GM18505 (cell line): Measurements from ENCODE around the gene RGS9.
"Not testable (repeated sequence)": the region's sequence is repeated elsewhere in the genome, so short reads cannot be mapped to it uniquely, and the experiment has no call there.

Source experiments
- ATAC-seq: cut with Tn5 transposase; IDR thresholded peaks from one replicate; pipeline ENCODE4 v1.9.1; 2021; ENCODE audit not compliant: unreplicated experiment
- POLR2A ChIP-seq: IDR thresholded peaks from 4 replicates; pipeline ENCODE4 v1.6.1; 2011; ENCODE audit warnings: borderline replicate concordance; ENCODE audit not compliant: insufficient read depth, insufficient read length; ENCODE audit errors: extremely low read depth

Gene RGS9

DNA sequence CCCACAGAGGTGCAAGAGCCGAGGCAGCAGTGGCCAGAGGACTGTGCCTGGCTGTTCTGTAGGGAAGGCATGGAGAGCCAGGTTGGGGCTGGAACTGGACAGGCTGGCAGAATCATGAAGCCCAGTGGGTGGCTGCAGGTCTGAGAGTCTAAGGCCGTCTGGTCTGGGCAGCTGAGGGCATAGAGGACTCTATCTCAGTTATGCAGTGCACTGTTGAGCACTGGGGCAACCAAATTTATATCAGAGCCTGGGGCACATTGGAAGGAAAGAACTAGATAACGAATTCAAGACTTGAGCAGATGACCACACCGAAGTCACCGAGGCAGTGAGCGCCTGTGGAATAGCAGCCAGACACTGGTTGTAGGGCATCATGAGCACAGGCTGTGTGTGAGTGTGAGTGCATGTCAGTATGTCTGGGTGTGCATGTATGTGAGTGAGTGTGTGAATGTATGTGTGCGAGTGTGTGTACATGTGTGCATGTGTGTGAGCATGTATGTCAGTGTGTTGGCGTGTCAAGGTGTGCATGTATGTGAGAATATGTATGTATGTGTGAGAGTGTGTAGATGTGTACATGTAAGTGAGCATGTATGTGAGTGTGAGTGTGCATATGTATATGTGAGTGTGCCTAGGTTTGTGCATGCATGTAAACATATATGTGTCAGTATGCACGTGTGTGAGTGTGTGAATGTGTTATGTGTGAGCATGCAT lies 37.0 kb downstream of the RGS9 start:
- no peak for TF ChIP-seq POLR2A
- no peak for ATAC-seq

DNA sequence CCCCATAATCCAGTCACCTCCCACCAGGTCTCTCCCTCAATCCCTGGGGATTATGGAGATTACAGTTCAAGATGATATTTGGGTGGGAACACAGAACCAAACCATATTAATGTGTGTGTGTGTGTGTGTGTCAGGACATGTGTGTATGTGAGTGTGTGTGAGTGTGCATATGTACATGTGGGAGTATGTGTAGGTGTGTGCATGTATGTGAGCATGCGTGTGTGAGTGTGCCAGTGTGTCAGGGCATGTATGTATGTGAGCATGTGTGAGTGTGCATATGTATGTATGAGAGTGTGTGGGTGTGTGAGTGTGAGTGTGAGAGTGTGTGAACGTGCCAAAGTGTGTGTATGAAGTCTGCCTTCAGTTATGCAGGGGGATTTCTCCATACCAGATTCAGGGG lies 37.8 kb downstream of the RGS9 start:
- no peak for ATAC-seq
- TF ChIP-seq POLR2A = no peak

DNA sequence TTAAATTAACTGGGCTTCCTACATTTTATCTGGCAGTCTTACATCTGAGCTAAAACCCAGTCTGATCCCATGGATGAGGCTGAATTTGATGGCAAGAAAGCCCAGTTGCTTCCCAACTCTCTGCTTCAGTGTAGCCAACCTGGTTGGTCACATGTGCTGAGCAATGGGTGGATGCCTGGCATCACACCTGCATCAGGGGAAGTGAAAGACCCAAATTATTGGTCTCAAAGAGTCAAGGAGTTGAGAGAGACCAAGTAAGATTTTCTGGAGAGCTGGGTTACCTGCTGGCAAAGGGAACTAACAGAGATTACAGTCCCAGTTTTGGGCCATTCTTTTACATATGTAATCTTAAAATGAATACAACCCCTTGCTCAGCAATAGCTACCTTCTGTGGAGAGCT lies 38.8 kb downstream of the RGS9 start:
- no peak for TF ChIP-seq POLR2A
- no peak for ATAC-seq

DNA sequence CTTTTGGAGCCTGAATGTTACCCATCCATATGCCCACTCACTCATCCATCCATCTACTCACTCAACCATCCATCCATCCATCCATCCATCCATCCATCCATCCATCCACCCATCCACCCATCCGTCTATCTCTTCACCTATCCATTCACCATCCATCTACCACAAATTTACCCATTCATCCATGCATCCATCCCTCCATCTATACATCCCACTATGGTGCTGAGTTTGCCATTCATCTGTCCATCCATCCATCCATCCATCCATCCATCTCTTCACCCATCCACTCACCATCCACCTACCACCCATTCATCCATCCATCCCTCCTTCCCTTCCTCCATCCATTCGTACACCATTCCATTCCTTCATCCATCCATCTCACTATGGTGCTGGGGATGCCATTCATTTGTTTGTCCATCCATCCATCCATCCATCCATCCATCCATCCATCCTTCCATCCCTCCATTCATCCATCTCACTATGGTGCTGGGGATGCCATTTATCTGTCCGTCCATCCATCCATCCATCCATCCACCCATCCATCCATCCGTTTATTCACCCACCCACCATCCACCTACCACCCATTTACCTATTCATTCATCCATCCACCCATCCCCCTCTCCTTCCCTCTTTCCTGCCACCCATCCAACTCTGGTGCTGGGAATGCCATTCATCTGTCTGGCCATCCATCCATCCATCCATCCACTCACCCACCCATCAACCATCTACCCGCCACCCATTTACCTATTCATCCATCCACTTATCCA lies 39.7 kb downstream of the RGS9 start:
- TF ChIP-seq POLR2A = no peak
- no peak for ATAC-seq

DNA sequence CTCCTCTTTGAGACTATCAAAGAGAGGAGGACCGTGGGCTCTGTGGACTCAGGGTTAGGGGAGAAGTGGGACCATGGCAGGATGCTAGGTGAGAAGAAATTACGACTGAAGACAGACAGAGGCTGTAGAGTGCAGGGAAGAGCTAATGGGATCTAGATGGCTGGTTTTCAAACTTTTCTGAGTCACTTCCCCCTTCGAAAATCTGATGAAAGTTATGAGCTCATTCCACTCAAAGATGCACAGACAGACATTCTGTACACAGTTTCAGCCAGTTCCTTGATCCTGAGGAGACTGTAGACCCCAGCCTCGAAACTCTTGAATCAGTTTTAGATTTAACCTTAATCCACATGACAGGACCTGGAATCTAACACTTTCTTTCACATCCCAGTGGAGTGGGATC lies 40.7 kb downstream of the RGS9 start:
- TF ChIP-seq POLR2A = no peak
- ATAC-seq = no peak

DNA sequence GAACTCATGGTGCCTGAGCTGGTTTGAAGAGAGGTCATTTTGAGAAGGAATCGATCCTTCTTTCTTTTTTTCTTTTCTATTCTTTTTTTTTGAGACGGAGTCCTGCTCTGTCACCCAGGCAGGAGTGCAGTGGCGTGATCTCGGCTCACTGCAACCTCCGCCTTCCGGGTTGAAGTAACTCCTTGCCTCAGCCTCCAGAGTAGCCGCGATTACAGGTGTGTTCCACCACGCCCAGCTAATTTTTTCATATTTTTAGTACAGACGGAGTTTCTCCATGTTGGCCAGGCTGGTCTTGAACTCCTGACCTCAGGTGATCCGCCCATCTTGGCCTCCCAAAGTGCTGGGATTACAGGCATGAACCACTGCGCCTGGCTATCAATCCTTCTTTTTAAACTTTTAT lies 43.1 kb downstream of the RGS9 start:
- ATAC-seq = not testable (repeated sequence)

DNA sequence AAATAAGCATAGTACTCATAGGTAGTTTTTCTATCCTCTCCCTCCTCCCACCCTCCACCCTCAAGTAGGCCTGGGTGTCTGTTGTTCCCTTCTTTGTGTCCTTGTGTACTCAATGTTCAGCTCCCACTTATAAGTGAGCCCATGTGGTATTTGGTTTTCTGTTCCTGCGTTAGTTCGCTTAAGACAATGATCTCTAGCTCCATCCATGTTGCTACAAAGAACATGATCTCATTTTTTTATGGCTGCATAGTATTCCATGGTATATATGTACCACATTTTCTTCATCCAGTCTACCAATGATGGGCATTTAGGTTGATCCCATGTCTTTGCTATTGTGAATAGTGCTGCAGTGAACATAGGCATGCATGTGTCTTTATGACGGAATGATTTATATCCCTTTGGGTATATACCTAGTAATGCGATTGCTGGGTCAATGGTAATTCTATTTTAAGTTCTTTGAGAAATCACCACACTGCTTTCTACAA lies 43.6 kb downstream of the RGS9 start:
- not testable (repeated sequence) for ATAC-seq

DNA sequence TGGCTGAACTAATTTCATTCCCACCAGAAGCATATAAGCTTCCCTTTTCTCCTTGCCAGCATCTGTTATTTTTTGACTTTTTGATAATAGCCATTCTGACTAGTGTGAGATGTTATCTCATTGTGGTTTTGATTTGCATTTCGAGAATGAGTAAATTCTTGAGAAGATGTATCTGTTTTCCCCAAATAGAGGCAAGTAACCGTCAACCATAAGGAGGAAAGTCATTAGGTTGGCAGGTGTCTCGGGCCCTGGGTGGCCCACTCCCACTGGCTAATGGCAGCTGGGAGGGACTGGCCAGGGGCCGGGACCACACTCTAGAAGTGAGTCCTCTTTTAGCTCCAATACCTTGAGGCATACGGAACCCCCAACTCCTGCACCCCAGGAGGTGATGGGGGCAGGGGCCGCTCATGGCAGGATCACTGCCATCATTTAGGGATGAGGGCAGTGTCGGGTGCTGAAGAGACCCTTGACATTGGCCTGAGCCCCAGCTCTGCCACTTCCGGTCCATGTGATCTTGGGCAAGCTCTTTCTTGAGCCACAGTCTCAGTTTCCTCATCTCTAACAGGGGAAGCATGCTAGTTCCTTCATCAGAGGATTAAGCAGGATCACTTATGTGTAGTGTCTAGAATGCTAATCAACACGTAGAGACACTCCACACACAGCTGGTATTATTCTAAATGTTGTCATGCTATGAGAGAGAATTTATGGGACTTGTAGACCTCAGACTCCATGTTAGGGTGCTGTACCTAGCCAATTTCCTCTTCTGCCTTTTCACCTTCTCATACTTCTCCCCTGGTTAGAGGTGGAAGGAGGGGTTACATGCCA lies 44.3 kb downstream of the RGS9 start:
- TF ChIP-seq POLR2A = peak; percentile 59
- ATAC-seq = peak; percentile 62

DNA sequence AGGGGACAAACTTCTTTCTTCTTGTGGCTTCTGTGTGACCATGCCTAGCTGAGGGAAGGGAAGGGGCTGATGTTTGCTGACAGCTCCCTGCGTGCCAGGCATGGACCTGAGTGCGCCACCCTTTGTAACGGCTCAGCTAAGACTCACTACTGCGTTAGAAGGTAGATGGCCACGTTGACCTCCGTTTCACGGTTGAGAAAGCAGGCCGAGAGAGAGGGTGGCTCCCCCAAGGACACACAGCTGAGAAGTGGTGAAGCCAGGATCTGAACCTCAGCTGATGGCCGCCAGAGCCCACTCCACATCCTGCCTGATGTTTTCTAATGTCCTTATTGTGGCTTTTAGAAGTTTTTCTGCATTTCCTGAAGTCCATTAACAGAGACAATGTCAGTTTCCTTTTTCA lies 45.1 kb downstream of the RGS9 start:
- ATAC-seq = peak; percentile 20
- TF ChIP-seq POLR2A = no peak

DNA sequence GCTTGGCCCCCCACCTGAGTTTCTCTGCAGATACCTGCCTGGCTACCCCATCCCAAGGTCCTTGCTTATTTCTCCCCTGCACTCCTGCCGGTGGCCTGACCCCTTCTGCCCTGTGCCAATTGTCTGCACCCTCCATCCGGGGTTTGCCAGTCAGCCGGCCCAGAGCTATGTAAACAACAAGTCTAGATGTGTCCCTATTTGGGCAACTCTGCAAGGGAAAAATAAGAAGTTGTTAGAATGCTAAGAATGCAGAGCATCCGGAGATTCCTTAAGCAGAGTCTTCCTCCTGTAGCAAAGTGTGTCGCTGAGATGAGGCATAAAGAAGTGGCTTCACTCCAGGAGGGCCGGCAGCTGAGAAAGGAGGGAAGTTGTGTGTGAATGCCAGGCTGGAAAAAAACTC lies 46.6 kb downstream of the RGS9 start:
- ATAC-seq = no peak
- TF ChIP-seq POLR2A = no peak

DNA sequence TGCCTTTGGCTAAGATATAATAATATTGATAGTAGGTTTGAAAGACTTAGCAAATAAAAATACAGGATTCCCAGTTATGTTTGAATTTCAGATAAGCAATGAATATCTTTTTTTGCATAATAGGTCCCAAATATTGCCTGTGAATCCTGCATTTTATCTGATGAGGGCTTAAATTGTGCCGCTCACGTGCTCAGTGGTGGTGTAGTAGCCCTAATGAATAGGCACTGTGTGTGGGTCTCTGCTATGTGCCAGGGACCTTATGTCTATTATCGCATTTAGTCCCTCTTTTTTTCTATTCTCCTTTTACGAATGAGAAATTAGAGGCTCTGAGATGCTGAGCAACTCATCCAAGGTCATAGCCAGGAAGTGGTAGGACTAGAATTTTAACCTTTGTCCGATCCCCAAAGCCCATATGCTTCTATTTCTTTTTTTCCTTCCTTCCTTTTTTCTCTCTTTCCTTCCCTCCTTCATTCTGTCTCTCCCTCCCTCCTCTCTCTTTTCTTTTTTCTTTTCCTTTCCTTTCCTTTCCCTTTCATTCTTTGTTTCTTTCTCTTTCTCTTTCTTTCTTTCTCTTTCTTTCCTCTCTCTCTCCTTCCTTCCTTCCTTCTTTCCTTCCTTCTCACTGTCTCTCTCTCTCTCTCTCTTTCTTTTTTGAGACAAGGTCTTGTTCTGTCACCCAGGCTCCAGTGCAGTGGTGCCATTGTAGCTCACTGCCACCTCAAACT lies 47.2 kb downstream of the RGS9 start:
- no peak for ATAC-seq
- TF ChIP-seq POLR2A = no peak

DNA sequence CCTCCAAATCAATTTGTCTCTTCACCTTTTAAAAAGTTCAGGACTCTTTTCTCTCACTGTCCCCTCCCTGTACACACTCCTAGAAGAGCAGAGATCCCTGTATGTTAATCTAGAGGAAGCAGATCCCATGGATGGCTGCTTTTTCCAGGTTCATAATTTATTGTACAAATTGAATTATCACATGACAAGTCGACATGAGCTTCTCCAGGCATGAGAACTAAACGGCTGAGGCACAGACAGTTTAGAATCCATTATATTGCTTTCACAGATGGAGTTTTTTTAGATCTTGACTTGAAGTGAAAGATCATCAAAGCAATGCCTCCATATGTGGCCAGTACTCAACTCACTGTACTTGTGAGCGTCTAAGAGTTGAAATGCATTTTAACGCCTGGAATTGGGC lies 47.9 kb downstream of the RGS9 start:
- no peak for TF ChIP-seq POLR2A
- no peak for ATAC-seq
